Stimulated activated memory B cell treated with anti-CD40 and anti-IgM and Interleukin-4, amounts not matched to agents 10 μg/mL and 1 μg/mL and 100 μg/mL, for 72 hours (primary cell): ENCODE data around the gene MICU1.
"Not testable (repeated sequence)": the region's sequence is repeated elsewhere in the genome, so short reads cannot be mapped to it uniquely, and the experiment has no call there.

Source experiments
- ATAC-seq: fragments of 150-1000 bp; cut with Tn5 transposase; 2 replicates; pipeline ENCODE4 v1.10.0; 2021
- H3K27ac Mint-ChIP-seq: one replicate; pipeline ENCODE4 v1.8.0; 2022; ENCODE audit warnings: mild to moderate bottlenecking, mixed read lengths
- H3K27me3 Mint-ChIP-seq: one replicate; pipeline ENCODE4 v1.8.0; 2022; ENCODE audit warnings: mixed read lengths
- H3K36me3 Mint-ChIP-seq: one replicate; pipeline ENCODE4 v1.8.0; 2022; ENCODE audit warnings: mixed read lengths
- H3K4me1 Mint-ChIP-seq: one replicate; pipeline ENCODE4 v1.8.0; 2022; ENCODE audit warnings: mixed read lengths
- H3K4me3 Mint-ChIP-seq: one replicate; pipeline ENCODE4 v1.8.0; 2022; ENCODE audit warnings: mild to moderate bottlenecking, moderate library complexity, mixed read lengths
- H3K9me3 Mint-ChIP-seq: one replicate; pipeline ENCODE4 v1.8.0; 2022; ENCODE audit warnings: mixed read lengths

Gene MICU1

GRCh38 chr10:72477463-72477862 lies 148.4 kb downstream of the MICU1 start:
- no peaks in the 10 kb centered on the region for H3K27me3 Mint-ChIP-seq
- H3K27ac Mint-ChIP-seq = no peak overlapping the region
- H3K9me3 Mint-ChIP-seq = no peaks in the 10 kb centered on the region
- peaks cover 43% of the 10 kb centered on the region for H3K36me3 Mint-ChIP-seq
- H3K4me3 Mint-ChIP-seq = no peak overlapping the region
- no peak for ATAC-seq
- no peaks in the 10 kb centered on the region for H3K4me1 Mint-ChIP-seq

GRCh38 chr10:72472306-72472705 lies 153.6 kb downstream of the MICU1 start:
- Mint-ChIP-seq H3K27me3 (no peaks in the 10 kb centered on the region), H3K4me3 (no peak overlapping the region), H3K4me1 (no peaks in the 10 kb centered on the region), H3K36me3 (peaks cover 70% of the 10 kb centered on the region), H3K27ac (no peak overlapping the region), H3K9me3 (no peaks in the 10 kb centered on the region)
- ATAC-seq = no peak

- H3K9me3 Mint-ChIP-seq = no peaks in the 10 kb centered on the region
- H3K27me3 Mint-ChIP-seq = no peaks in the 10 kb centered on the region
- no peak overlapping the region for H3K4me3 Mint-ChIP-seq
- no peaks in the 10 kb centered on the region for H3K4me1 Mint-ChIP-seq
- H3K36me3 Mint-ChIP-seq = peaks cover 66% of the 10 kb centered on the region
- H3K27ac Mint-ChIP-seq = no peak overlapping the region
- no peak for ATAC-seq
These were observed 155.2 kb downstream of the MICU1 start for GRCh38 chr10:72470666-72471065.

GRCh38 chr10:72467064-72467463 lies 158.8 kb downstream of the MICU1 start:
- H3K4me3 Mint-ChIP-seq, H3K27ac Mint-ChIP-seq, H3K27me3 Mint-ChIP-seq, H3K9me3 Mint-ChIP-seq, H3K4me1 Mint-ChIP-seq, ATAC-seq: not testable (repeated sequence)
- H3K36me3 Mint-ChIP-seq = peaks cover 38% of the 10 kb centered on the region

GRCh38 chr10:72466018-72466417 lies 159.9 kb downstream of the MICU1 start:
- H3K9me3 Mint-ChIP-seq = no peaks in the 10 kb centered on the region
- no peaks in the 10 kb centered on the region for H3K4me1 Mint-ChIP-seq
- ATAC-seq = no peak
- no peaks in the 10 kb centered on the region for H3K27me3 Mint-ChIP-seq
- no peak overlapping the region for H3K4me3 Mint-ChIP-seq
- H3K27ac Mint-ChIP-seq = no peak overlapping the region
- H3K36me3 Mint-ChIP-seq = peaks cover 29% of the 10 kb centered on the region

GRCh38 chr10:72464438-72464837 lies 161.4 kb downstream of the MICU1 start:
- no peaks in the 10 kb centered on the region for H3K4me1 Mint-ChIP-seq
- H3K4me3 Mint-ChIP-seq = no peak overlapping the region
- no peak overlapping the region for H3K27ac Mint-ChIP-seq
- H3K27me3 Mint-ChIP-seq = no peaks in the 10 kb centered on the region
- no peaks in the 10 kb centered on the region for H3K9me3 Mint-ChIP-seq
- peaks cover 23% of the 10 kb centered on the region for H3K36me3 Mint-ChIP-seq
- ATAC-seq = no peak

- ATAC-seq = no peak
- Mint-ChIP-seq H3K36me3 (peaks cover 24% of the 10 kb centered on the region), H3K4me3 (no peak overlapping the region), H3K9me3 (no peaks in the 10 kb centered on the region), H3K27me3 (no peaks in the 10 kb centered on the region), H3K4me1 (peaks cover 4% of the 10 kb centered on the region), H3K27ac (no peak overlapping the region)
These were observed 163.6 kb downstream of the MICU1 start for GRCh38 chr10:72462261-72462660.

GRCh38 chr10:72461085-72461484 lies 164.8 kb downstream of the MICU1 start:
- Mint-ChIP-seq H3K4me3 (no peak overlapping the region), H3K27me3 (no peaks in the 10 kb centered on the region), H3K9me3 (no peaks in the 10 kb centered on the region), H3K27ac (no peak overlapping the region), H3K36me3 (peaks cover 26% of the 10 kb centered on the region), H3K4me1 (peaks cover 6% of the 10 kb centered on the region)
- ATAC-seq = no peak

GRCh38 chr10:72460284-72460876 lies 165.5 kb downstream of the MICU1 start:
- Mint-ChIP-seq H3K9me3 (no peaks in the 10 kb centered on the region), H3K27me3 (no peaks in the 10 kb centered on the region), H3K27ac (no peak overlapping the region), H3K36me3 (peaks cover 19% of the 10 kb centered on the region), H3K4me1 (peaks cover 6% of the 10 kb centered on the region), H3K4me3 (no peak overlapping the region)
- ATAC-seq = no peak

GRCh38 chr10:72459301-72459700 lies 166.6 kb downstream of the MICU1 start:
- Mint-ChIP-seq H3K27me3 (no peaks in the 10 kb centered on the region), H3K27ac (no peak overlapping the region), H3K36me3 (peaks cover 19% of the 10 kb centered on the region), H3K4me1 (peaks cover 6% of the 10 kb centered on the region), H3K9me3 (no peaks in the 10 kb centered on the region), H3K4me3 (no peak overlapping the region)
- no peak for ATAC-seq

GRCh38 chr10:72455889-72456595 lies 169.8 kb downstream of the MICU1 start:
- H3K9me3 Mint-ChIP-seq = no peaks in the 10 kb centered on the region
- H3K36me3 Mint-ChIP-seq = peaks cover 24% of the 10 kb centered on the region
- no peak overlapping the region for H3K4me3 Mint-ChIP-seq
- H3K4me1 Mint-ChIP-seq = peaks cover 6% of the 10 kb centered on the region
- H3K27me3 Mint-ChIP-seq = no peaks in the 10 kb centered on the region
- no peak overlapping the region for H3K27ac Mint-ChIP-seq
- ATAC-seq = no peak

GRCh38 chr10:72449941-72450441 lies 175.9 kb downstream of the MICU1 start:
- Mint-ChIP-seq H3K27ac (no peak overlapping the region), H3K36me3 (peaks cover 19% of the 10 kb centered on the region), H3K4me3 (no peak overlapping the region), H3K9me3 (no peaks in the 10 kb centered on the region), H3K27me3 (no peaks in the 10 kb centered on the region), H3K4me1 (no peaks in the 10 kb centered on the region)
- ATAC-seq = no peak

- H3K36me3 Mint-ChIP-seq = peaks cover 28% of the 10 kb centered on the region
- no peak overlapping the region for H3K4me3 Mint-ChIP-seq
- no peak overlapping the region for H3K27ac Mint-ChIP-seq
These were observed 180.0 kb downstream of the MICU1 start for GRCh38 chr10:72445851-72446250.

GRCh38 chr10:72442969-72443368 lies 182.9 kb downstream of the MICU1 start:
- H3K27me3 Mint-ChIP-seq, H3K4me3 Mint-ChIP-seq, H3K4me1 Mint-ChIP-seq, H3K27ac Mint-ChIP-seq, H3K9me3 Mint-ChIP-seq, ATAC-seq: not testable (repeated sequence)
- H3K36me3 Mint-ChIP-seq = peaks cover 29% of the 10 kb centered on the region

More at GRCh38 chr10:72445851-72446250, 180.0 kb downstream of the MICU1 start:
- H3K9me3 Mint-ChIP-seq = no peaks in the 10 kb centered on the region
- H3K4me1 Mint-ChIP-seq = no peaks in the 10 kb centered on the region
- H3K27me3 Mint-ChIP-seq = no peaks in the 10 kb centered on the region
- ATAC-seq = no peak

GRCh38 chr10:72435570-72435969 lies 190.3 kb downstream of the MICU1 start:
- no peak for ATAC-seq
- no peak overlapping the region for H3K4me3 Mint-ChIP-seq
- H3K9me3 Mint-ChIP-seq = peaks cover under 1% of the 10 kb centered on the region
- H3K27ac Mint-ChIP-seq = no peak overlapping the region
- no peaks in the 10 kb centered on the region for H3K4me1 Mint-ChIP-seq
- no peaks in the 10 kb centered on the region for H3K27me3 Mint-ChIP-seq
- peaks cover 29% of the 10 kb centered on the region for H3K36me3 Mint-ChIP-seq

- H3K4me1 Mint-ChIP-seq, ATAC-seq, H3K4me3 Mint-ChIP-seq, H3K27me3 Mint-ChIP-seq, H3K27ac Mint-ChIP-seq, H3K9me3 Mint-ChIP-seq, H3K36me3 Mint-ChIP-seq: not testable (repeated sequence)
These were observed 194.9 kb downstream of the MICU1 start for GRCh38 chr10:72430936-72431335.
